K562 (cell line): ENCODE measurements around the gene SPATA33. TPM values are rescaled to one million over a fixed set of nuclear protein-coding genes. Genes with fewer than 3 reads are reported as not detected.

Experiments used
- CBX8 ChIP-seq: fragments of 200-600 bp; sonication (generic); IDR thresholded peaks from 2 replicates; pipeline ENCODE4 v1.6.1; 2012; ENCODE audit warnings: borderline replicate concordance, mixed run types, low read depth, mild to moderate bottlenecking, moderate library complexity, mixed read lengths, low read length, control low read depth, inconsistent platforms; ENCODE audit not compliant: poor library complexity, severe bottlenecking; ENCODE audit errors: extremely low read depth
- MED1 ChIP-seq: sonication (generic); formaldehyde crosslinking; IDR thresholded peaks from 2 replicates; pipeline ENCODE4 v1.8.1; 2023; ENCODE audit warnings: missing genetic modification reagents, borderline replicate concordance
- TBP ChIP-seq: optimal IDR thresholded peaks from 2 replicates; pipeline ENCODE3; 2011; ENCODE audit warnings: low read depth, low read length, improper control_type of control experiment
- ZNF143 ChIP-seq: sonication (generic); formaldehyde crosslinking; IDR thresholded peaks from 2 replicates; pipeline ENCODE4 v1.9.0; 2022; ENCODE audit warnings: mild to moderate bottlenecking, missing genetic modification reagents
- ZNF282 ChIP-seq: sonication (generic); formaldehyde crosslinking; IDR thresholded peaks from 2 replicates; pipeline ENCODE4 v1.8.1; 2023; ENCODE audit warnings: missing genetic modification reagents
- ZNF77 ChIP-seq: fragments of 250-450 bp; sonication (Bioruptor Pico); IDR thresholded peaks from 2 replicates; pipeline ENCODE4 v1.5.0; 2020
- polyA plus RNA-seq, 8 experiments: library from polyadenylated mRNA; depleted of rRNA in 4 of 8; stranded (reverse) in 5 of 8; unstranded in 3 of 8; fragments of >200 nt; fragmentation: Nextera tagmentation in 2 of 8; fragmentation: Illumina TruSeq in 1 of 8; extraction: Ambion mirVana in 2 of 8; extraction: Trizol in 1 of 8; gene quantifications; 2 replicates each; pipeline versions ENCODE4 v1.2.1 to v1.2.3, GENCODE V29; 2011 to 2014; ENCODE audit warnings: inconsistent platforms in 1 of 8, missing spikeins in 1 of 8
- total RNA-seq, 7 experiments: library from RNA; depleted of rRNA in 6 of 7; stranded (reverse); fragments of >200 nt in 6 of 7; fragmentation: Illumina TruSeq in 2 of 7; extraction: Trizol in 2 of 7; gene quantifications; 2 replicates each; pipeline versions ENCODE4 v1.2.1 to v1.2.3, GENCODE V29; 2011 to 2021; ENCODE audit warnings: low replicate concordance in 1 of 7
- TF ChIP-seq, protein P1 (sequence below): conservative IDR thresholded peaks from 2 replicates; pipeline ENCODE4 v1.6.1; 2011; ENCODE audit warnings: low read depth, mild to moderate bottlenecking, low read length; ENCODE audit not compliant: control insufficient read depth
- TF ChIP-seq, protein P2 (sequence below): fragments of 450-650 bp; IDR thresholded peaks from 2 replicates; pipeline ENCODE4 v1.6.1; 2016; ENCODE audit warnings: low read depth
- TF ChIP-seq, protein P3 (sequence below): fragments of 150-350 bp; conservative IDR thresholded peaks from 2 replicates; pipeline ENCODE4 v1.6.1; 2014; ENCODE audit warnings: low read length
- TF ChIP-seq, protein P4 (sequence below): fragments of 450-650 bp; IDR thresholded peaks from 2 replicates; pipeline ENCODE4 v1.6.1; 2016; ENCODE audit warnings: antibody characterized with exemption

Gene SPATA33
- total and polyA plus RNA-seq, 9 of the 15 experiments (the other 6 are each of a cell fraction or from before 2014, with no cell fraction given) = 4.0 to 20.0 (median 11.8) TPM

DNA sequence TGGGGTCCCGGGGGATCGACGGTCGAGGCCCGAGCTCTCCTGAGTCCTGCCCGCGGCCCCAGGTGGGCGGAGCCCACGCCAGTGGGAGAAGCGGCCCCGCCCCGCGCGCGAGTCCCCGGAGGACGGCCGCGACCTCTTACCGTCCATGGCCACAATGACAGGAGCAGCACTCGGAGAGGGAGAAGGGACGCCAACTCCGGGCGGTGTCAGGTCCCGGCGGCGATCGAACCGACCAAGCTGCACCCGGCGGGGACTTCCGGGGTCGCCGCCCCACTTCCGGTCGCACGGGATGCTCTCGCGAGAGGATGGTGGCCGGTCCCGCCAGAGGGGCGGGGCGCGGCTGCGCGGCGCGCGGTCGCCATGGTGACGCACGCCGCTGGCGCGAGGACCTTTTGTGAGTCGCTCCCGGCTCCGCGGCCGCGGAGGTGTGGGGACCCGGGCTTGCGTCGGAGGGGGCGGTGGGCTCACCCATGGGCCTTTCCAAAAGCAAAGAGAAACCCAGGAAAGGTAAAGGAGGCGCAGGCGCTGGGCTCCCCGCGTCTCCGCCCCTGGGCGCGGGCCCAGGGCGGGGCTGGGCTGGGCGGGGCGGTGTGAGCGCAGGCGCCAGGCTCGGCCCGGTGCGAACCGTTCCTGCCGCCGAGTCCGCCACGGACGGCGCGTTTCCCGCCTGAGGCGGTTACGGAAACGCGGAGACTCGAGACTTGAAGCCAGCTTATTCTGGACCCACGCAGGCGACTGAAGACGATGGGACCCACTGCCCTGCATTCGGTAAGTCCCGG lies at the start of gene SPATA33, which contains the start of gene CHMP1A (continued):
- TF ChIP-seq, protein P1, sequence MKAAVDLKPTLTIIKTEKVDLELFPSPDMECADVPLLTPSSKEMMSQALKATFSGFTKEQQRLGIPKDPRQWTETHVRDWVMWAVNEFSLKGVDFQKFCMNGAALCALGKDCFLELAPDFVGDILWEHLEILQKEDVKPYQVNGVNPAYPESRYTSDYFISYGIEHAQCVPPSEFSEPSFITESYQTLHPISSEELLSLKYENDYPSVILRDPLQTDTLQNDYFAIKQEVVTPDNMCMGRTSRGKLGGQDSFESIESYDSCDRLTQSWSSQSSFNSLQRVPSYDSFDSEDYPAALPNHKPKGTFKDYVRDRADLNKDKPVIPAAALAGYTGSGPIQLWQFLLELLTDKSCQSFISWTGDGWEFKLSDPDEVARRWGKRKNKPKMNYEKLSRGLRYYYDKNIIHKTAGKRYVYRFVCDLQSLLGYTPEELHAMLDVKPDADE = peak; percentile 79
- TF ChIP-seq ZNF77 (CRISPR knock-in tag) (no peak), CBX8 (no peak), ZNF282 (CRISPR knock-in tag) (0 out of 2 replicates have a peak, but pooled peaks have one; percentile 73), TBP (peak; percentile 54), ZNF143 (CRISPR knock-in tag) (peak; percentile 14; the same call in 1 of the 2 replicates), MED1 (CRISPR knock-in tag) (no peak)
- TF ChIP-seq, protein P2, sequence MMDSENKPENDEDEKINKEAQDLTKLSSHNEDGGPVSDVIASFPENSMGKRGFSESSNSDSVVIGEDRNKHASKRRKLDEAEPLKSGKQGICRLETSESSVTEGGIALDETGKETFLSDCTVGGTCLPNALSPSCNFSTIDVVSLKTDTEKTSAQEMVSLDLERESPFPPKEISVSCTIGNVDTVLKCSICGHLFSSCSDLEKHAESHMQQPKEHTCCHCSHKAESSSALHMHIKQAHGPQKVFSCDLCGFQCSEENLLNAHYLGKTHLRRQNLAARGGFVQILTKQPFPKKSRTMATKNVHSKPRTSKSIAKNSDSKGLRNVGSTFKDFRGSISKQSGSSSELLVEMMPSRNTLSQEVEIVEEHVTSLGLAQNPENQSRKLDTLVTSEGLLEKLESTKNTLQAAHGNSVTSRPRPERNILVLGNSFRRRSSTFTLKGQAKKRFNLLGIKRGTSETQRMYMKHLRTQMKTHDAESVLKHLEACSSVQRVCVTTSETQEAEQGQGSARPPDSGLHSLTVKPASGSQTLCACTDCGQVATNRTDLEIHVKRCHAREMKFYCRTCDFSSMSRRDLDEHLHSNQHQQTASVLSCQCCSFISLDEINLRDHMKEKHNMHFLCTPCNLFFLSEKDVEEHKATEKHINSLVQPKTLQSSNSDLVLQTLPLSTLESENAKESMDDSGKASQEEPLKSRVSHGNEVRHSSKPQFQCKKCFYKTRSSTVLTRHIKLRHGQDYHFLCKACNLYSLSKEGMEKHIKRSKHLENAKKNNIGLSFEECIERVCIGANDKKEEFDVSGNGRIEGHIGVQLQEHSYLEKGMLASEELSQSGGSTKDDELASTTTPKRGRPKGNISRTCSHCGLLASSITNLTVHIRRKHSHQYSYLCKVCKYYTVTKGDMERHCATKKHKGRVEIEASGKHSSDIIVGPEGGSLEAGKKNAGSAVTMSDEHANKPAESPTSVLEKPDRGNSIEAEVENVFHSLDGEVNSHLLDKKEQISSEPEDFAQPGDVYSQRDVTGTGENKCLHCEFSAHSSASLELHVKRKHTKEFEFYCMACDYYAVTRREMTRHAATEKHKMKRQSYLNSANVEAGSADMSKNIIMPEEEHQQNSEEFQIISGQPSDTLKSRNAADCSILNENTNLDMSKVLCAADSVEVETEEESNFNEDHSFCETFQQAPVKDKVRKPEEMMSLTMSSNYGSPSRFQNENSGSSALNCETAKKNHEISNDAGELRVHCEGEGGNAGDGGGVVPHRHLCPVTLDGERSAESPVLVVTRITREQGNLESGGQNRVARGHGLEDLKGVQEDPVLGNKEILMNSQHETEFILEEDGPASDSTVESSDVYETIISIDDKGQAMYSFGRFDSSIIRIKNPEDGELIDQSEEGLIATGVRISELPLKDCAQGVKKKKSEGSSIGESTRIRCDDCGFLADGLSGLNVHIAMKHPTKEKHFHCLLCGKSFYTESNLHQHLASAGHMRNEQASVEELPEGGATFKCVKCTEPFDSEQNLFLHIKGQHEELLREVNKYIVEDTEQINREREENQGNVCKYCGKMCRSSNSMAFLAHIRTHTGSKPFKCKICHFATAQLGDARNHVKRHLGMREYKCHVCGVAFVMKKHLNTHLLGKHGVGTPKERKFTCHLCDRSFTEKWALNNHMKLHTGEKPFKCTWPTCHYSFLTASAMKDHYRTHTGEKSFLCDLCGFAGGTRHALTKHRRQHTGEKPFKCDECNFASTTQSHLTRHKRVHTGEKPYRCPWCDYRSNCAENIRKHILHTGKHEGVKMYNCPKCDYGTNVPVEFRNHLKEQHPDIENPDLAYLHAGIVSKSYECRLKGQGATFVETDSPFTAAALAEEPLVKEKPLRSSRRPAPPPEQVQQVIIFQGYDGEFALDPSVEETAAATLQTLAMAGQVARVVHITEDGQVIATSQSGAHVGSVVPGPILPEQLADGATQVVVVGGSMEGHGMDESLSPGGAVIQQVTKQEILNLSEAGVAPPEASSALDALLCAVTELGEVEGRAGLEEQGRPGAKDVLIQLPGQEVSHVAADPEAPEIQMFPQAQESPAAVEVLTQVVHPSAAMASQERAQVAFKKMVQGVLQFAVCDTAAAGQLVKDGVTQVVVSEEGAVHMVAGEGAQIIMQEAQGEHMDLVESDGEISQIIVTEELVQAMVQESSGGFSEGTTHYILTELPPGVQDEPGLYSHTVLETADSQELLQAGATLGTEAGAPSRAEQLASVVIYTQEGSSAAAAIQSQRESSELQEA = no peak
- TF ChIP-seq, protein P3, sequence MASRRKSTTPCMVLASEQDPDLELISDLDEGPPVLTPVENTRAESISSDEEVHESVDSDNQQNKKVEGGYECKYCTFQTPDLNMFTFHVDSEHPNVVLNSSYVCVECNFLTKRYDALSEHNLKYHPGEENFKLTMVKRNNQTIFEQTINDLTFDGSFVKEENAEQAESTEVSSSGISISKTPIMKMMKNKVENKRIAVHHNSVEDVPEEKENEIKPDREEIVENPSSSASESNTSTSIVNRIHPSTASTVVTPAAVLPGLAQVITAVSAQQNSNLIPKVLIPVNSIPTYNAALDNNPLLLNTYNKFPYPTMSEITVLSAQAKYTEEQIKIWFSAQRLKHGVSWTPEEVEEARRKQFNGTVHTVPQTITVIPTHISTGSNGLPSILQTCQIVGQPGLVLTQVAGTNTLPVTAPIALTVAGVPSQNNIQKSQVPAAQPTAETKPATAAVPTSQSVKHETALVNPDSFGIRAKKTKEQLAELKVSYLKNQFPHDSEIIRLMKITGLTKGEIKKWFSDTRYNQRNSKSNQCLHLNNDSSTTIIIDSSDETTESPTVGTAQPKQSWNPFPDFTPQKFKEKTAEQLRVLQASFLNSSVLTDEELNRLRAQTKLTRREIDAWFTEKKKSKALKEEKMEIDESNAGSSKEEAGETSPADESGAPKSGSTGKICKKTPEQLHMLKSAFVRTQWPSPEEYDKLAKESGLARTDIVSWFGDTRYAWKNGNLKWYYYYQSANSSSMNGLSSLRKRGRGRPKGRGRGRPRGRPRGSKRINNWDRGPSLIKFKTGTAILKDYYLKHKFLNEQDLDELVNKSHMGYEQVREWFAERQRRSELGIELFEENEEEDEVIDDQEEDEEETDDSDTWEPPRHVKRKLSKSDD = no peak
- TF ChIP-seq, protein P4, sequence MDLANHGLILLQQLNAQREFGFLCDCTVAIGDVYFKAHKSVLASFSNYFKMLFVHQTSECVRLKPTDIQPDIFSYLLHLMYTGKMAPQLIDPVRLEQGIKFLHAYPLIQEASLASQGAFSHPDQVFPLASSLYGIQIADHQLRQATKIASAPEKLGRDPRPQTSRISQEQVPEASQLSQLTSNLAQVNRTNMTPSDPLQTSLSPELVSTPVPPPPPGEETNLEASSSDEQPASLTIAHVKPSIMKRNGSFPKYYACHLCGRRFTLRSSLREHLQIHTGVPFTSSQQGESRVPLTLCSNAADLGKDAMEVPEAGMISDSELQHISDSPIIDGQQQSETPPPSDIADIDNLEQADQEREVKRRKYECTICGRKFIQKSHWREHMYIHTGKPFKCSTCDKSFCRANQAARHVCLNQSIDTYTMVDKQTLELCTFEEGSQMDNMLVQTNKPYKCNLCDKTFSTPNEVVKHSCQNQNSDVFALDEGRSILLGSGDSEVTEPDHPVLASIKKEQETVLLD = no peak
